ENCODE results near the gene NR2E1.

NR2E1 gene

DNA sequence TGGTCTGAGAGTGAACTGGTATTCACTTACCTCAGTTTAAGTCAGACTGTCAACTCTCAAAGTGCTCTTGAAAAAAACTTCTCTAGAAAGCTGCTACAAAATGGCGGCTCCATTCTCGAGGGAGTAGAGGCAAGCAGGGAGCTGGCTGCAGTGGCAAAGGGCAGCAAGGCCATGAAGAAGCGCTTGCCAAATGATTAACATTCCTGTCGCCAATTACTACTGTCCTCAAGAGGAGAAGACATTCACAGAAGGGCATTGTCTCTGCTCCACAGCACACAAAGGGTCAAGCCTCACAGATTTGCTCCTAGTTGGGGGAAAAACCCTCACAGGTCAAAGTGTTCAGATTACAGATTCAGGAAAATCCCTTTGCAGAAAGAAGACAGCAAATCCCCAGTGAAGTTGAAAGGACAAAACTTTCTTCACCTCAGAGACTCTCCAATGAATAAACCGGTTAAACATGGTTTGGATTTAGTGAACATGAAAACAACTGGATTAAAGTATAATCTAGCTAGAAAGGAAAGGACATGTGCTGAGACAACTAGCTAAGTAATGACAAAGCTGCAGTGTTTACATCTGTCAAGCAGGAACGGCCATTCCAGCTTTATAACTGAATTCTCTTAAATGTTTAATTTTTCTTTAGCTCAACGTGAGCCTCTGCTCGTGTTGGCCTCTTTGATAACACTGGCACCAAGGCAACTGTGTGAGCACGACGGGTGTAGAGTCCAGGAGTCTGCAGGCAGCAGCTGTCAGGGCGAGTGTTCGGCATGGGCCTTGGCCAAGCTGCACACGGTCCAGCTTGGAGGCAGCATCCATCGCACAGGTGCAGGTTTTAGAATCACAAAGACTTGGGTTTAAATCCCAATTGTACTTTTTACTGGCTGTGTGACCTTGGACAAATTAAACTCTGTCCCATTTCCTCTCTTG lies 37.6 kb downstream of the NR2E1 start:
- intact Hi-C loops (cut with DNase I; ENCODE audit: low total_unique reads) = no loop called here
- Histone ChIP-seq H3K4me3 (no peak overlapping the region), H3K27ac (no peak overlapping the region), H3K27me3 (no peaks in the 10 kb centered on the region), H3K9me3 (no peaks in the 10 kb centered on the region), H3K36me3 (peaks cover 4 to 38% (median 9%) of the 10 kb centered on the region in 3 donors), H3K4me1 (no peaks in the 10 kb centered on the region)
- TF ChIP-seq, protein P1, sequence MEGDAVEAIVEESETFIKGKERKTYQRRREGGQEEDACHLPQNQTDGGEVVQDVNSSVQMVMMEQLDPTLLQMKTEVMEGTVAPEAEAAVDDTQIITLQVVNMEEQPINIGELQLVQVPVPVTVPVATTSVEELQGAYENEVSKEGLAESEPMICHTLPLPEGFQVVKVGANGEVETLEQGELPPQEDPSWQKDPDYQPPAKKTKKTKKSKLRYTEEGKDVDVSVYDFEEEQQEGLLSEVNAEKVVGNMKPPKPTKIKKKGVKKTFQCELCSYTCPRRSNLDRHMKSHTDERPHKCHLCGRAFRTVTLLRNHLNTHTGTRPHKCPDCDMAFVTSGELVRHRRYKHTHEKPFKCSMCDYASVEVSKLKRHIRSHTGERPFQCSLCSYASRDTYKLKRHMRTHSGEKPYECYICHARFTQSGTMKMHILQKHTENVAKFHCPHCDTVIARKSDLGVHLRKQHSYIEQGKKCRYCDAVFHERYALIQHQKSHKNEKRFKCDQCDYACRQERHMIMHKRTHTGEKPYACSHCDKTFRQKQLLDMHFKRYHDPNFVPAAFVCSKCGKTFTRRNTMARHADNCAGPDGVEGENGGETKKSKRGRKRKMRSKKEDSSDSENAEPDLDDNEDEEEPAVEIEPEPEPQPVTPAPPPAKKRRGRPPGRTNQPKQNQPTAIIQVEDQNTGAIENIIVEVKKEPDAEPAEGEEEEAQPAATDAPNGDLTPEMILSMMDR (IDR thresholded peaks at IDR 0.05) = no peak
- DNase-seq = no peak

- DNase-seq = no peak
Observed at GRCh38 chr6:108207013-108207412, 41.2 kb downstream of the NR2E1 start.

GRCh38 chr6:108209738-108210137 lies 43.9 kb downstream of the NR2E1 start:
- intact Hi-C loops (cut with DNase I; ENCODE audit: low total_unique reads) = no loop called here
- no peak overlapping the region for H3K27ac ChIP-seq
- H3K4me3 ChIP-seq = no peak overlapping the region
- peaks cover 19 to 47% (median 39%) of the 10 kb centered on the region in 3 donors for H3K36me3 ChIP-seq
- no peak for DNase-seq
- H3K27me3 ChIP-seq = no peaks in the 10 kb centered on the region
- no peaks in the 10 kb centered on the region for H3K9me3 ChIP-seq
- H3K4me1 ChIP-seq = no peaks in the 10 kb centered on the region
- TF ChIP-seq, protein P1 (IDR thresholded peaks at IDR 0.05) = no peak

More at GRCh38 chr6:108207013-108207412, 41.2 kb downstream of the NR2E1 start:
- TF ChIP-seq, protein P1 (IDR thresholded peaks at IDR 0.05) = no peak
- H3K27ac ChIP-seq = no peak overlapping the region
- H3K36me3 ChIP-seq = peaks cover 19 to 47% (median 31%) of the 10 kb centered on the region in 3 donors
- intact Hi-C loops (cut with DNase I; ENCODE audit: low total_unique reads) = no loop called here
- H3K4me1 ChIP-seq = no peaks in the 10 kb centered on the region
- no peak overlapping the region for H3K4me3 ChIP-seq
- no peaks in the 10 kb centered on the region for H3K27me3 ChIP-seq
- H3K9me3 ChIP-seq = no peaks in the 10 kb centered on the region

DNA sequence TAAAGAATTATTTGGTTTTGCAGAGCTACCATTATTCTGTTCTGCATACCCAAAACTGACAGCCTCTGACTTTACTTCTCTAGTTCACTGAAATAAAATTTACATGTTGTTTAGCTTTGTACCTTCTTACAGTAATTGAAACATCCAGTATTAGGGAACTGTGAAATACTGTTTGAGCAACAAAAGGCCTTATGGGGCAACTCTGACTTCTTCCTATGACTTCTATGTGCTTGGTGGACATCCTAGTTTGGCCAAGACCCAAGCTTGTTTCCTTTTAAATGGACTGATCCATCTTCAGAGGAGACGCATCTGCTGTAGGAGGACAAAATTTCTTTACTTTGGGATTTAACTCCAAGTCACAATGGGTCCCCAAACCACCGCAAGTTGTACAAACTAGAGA lies 44.7 kb downstream of the NR2E1 start:
- H3K9me3 ChIP-seq = no peaks in the 10 kb centered on the region
- H3K4me1 ChIP-seq = no peaks in the 10 kb centered on the region
- intact Hi-C loops (cut with DNase I; ENCODE audit: low total_unique reads) = no loop called here
- no peak for DNase-seq
- TF ChIP-seq, protein P1 (IDR thresholded peaks at IDR 0.05) = no peak
- no peaks in the 10 kb centered on the region for H3K27me3 ChIP-seq
- H3K36me3 ChIP-seq = peaks cover 19 to 54% (median 48%) of the 10 kb centered on the region in 3 donors
- no peak overlapping the region for H3K4me3 ChIP-seq
- H3K27ac ChIP-seq = no peak overlapping the region

DNA sequence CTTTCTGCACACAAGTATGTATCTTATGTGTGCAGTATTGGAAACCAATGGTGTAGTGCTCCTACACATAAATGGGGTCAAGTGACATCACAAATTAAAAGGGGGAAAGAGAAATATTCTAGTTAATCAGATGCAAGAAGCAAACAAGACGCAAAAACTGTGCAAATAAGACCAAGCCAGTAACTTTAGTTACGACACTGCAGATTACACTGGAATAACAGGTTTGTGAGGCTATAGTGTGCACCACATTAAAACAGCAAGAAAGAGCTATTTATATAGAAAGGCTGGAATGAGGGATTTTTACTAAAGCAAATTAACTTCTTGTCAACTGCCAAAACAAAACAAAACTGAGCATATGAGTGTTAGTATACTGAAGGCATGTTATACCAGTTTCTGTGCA lies 45.8 kb downstream of the NR2E1 start:
- Histone ChIP-seq H3K27ac (no peak overlapping the region), H3K9me3 (no peaks in the 10 kb centered on the region), H3K27me3 (no peaks in the 10 kb centered on the region), H3K36me3 (peaks cover 16 to 56% (median 47%) of the 10 kb centered on the region in 3 donors), H3K4me1 (no peaks in the 10 kb centered on the region), H3K4me3 (no peak overlapping the region)
- no peak for DNase-seq
- intact Hi-C loops (cut with DNase I; ENCODE audit: low total_unique reads) = no loop called here
- TF ChIP-seq, protein P1 (IDR thresholded peaks at IDR 0.05) = no peak

Measured in tibial artery (tissue), 4 donors.